Lower lobe of right lung (tissue), 2 donors: ENCODE measurements around the gene NFATC2. TPM values are rescaled to one million over a fixed set of nuclear protein-coding genes. Genes with fewer than 3 reads are reported as not detected.

Experiments used
- ATAC-seq, 2 donors: fragments of 200-7000 bp; cut with Tn5 transposase; one replicate each; pipeline ENCODE4 v1.9.1; 2020 to 2022; ENCODE audit warnings: mild to moderate bottlenecking in 2 of 2, moderate library complexity in 2 of 2
- DNase-seq: peaks from one replicate; pipeline ENCODE4 v3.0.0-alpha.2; 2020
- H3K27ac ChIP-seq: fragments of 200-600 bp; one replicate; pipeline ENCODE4 v1.8.0; 2022
- H3K27me3 ChIP-seq: fragments of 200-600 bp; one replicate; pipeline ENCODE4 v1.8.0; 2022; ENCODE audit warnings: low read depth
- H3K36me3 ChIP-seq: fragments of 200-600 bp; one replicate; pipeline ENCODE4 v1.8.0; 2022; ENCODE audit warnings: mild to moderate bottlenecking
- H3K4me1 ChIP-seq: fragments of 200-600 bp; one replicate; pipeline ENCODE4 v1.8.0; 2022
- H3K4me3 ChIP-seq: fragments of 200-600 bp; one replicate; pipeline ENCODE4 v1.8.0; 2022; ENCODE audit warnings: mild to moderate bottlenecking
- H3K9me3 ChIP-seq: fragments of 200-600 bp; one replicate; pipeline ENCODE4 v1.8.0; 2022
- intact Hi-C: fragments of 100-400 bp; cut with DNase I; formaldehyde crosslinking; loops from one replicate; pipeline ENCODE4 v1.11.0; 2022
- long read RNA-seq: library from polyadenylated mRNA; unstranded; transcript quantifications from one replicate; pipeline ENCODE4 v2.0.0, GENCODE V29; 2021
- total RNA-seq: library from RNA; stranded (reverse); fragmentation: NEBNext Ultra II Directional; extraction: Animal tissue kit (Norgen Biotek cat#: 25700); gene quantifications from one replicate; pipeline ENCODE4 v1.2.1, GENCODE V29; 2021
- TF ChIP-seq, protein P1 (sequence below): fragments of 200-600 bp; IDR thresholded peaks from one replicate; pipeline ENCODE4 v1.8.0; 2022; ENCODE audit warnings: antibody characterized with exemption, mild to moderate bottlenecking
- donor health status: DM: no; HTN: yes; CAD: no; lungs with severe emphysema.

The NFATC2 gene
- total RNA-seq = 6.6 TPM
- long read RNA-seq, partial matches to known transcripts = 5 of 11 reads
- long read RNA-seq, other reads (novel, unspliced or antisense) = 6 of 11 reads

DNA sequence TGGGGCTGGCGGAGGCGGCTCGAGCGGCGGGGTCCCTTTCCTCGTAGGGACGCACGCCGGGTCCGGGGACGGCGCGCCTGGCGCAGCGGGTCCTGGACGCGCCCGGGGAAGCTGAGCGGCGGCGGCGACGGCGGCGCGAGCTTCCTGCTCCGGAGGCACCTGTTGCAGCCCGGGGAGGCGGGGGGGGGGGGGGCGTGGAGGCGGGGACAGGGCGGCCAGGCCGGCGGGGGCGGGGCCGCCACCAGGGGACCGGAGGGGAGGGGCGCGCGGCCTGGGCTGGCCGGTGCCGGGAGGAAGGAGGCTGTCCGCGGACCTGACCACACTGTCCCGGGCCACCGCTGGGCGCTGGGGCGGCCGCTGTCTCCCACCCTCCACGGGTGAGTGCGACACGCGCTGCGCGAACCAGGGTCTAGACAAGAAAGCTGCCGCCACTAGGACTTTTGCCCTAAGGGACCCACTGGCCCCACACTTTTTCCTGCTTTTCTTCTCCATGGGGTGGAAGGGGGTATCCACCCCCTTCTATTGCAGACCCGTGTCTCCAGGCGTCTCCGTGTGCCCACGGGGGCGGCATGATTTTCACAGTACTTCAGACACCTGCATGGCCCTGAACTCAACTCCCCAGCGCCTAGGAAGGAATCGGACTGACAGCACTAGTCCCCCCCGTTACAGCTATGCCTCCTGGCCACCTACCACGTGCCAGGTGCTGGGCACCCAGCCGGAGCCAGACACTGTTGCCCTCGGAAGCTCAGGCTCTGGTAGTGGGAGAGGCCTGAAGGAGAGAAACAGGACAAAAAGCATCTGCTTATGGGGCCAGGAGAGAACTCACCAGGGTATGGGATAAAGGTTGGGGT is at the start of gene NFATC2:
TSS of gene NFATC2 (minus strand) at position 149 of the 851 bp plus-strand sequence. CDS start 220 bp downstream, outside the sequence.
- H3K4me3 ChIP-seq = peak within 1 kb of the TSS; percentile 57
- TF ChIP-seq, protein P1, sequence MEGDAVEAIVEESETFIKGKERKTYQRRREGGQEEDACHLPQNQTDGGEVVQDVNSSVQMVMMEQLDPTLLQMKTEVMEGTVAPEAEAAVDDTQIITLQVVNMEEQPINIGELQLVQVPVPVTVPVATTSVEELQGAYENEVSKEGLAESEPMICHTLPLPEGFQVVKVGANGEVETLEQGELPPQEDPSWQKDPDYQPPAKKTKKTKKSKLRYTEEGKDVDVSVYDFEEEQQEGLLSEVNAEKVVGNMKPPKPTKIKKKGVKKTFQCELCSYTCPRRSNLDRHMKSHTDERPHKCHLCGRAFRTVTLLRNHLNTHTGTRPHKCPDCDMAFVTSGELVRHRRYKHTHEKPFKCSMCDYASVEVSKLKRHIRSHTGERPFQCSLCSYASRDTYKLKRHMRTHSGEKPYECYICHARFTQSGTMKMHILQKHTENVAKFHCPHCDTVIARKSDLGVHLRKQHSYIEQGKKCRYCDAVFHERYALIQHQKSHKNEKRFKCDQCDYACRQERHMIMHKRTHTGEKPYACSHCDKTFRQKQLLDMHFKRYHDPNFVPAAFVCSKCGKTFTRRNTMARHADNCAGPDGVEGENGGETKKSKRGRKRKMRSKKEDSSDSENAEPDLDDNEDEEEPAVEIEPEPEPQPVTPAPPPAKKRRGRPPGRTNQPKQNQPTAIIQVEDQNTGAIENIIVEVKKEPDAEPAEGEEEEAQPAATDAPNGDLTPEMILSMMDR = no peak
- H3K36me3 ChIP-seq = no peaks in the 10 kb centered on the region
- no peaks in the 10 kb centered on the region for H3K9me3 ChIP-seq
- intact Hi-C loops = no loop called here
- H3K27ac ChIP-seq = peak within 1 kb of the TSS; percentile 75
- H3K4me1 ChIP-seq = peaks cover 26% of the 10 kb centered on the region
- peaks cover 16% of the 10 kb centered on the region for H3K27me3 ChIP-seq
- DNase-seq = peak; percentile 74
- peak; percentile 84 to 85 for ATAC-seq

DNA sequence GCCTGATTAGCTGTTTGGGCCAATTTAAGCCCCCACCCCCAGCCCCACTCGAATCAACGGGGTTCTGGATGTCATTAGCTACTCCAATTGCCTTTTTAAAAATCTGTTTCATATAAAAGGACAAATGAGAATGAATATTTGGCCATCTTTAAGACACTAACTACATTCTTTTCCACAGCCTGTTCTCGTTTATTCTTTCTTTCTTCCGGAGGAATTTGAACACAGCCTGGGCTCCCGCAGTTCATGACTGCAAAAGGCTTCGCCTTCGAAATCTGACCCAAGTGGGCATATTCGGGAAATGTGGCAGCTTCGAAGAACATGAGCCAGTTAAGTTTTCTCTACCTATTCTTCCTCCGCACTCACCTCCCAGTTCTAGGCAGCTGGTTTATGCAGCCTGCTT is 49.4 kb upstream of the NFATC2 start:
- Histone ChIP-seq H3K4me1 (peaks cover 8% of the 10 kb centered on the region), H3K4me3 (no peak overlapping the region), H3K27me3 (no peaks in the 10 kb centered on the region), H3K9me3 (no peaks in the 10 kb centered on the region), H3K27ac (no peak overlapping the region), H3K36me3 (no peaks in the 10 kb centered on the region)
- intact Hi-C loops = loop anchor here (5.0 kb wide), 1 partner anchor 205 kb away; no protein-coding TSS in a partner anchor
- TF ChIP-seq, protein P1 = no peak
- DNase-seq = no peak
- no peak for ATAC-seq

DNA sequence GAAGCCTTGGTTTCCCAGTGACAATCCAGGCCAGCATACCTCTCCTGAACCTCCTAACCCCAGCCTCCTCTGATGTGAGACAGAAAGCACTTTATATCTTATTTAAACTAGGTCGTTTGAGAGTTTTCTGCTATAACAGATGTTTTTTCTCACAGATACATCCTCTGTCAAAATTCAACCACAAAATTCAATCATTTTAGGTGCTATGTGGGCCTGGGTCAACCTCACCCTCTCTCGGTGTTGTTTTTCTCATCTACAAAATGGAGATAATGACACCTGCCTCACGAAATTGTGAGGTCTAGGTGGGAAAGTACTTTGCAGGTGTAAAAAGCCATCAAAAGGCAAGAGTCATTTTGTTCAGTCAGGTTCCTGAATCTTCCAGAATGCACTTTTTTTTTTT is 46.2 kb upstream of the NFATC2 start:
- intact Hi-C loops = no loop called here
- TF ChIP-seq, protein P1 = no peak
- no peak for ATAC-seq
- Histone ChIP-seq H3K27me3 (no peaks in the 10 kb centered on the region), H3K4me1 (no peaks in the 10 kb centered on the region), H3K27ac (no peak overlapping the region), H3K9me3 (no peaks in the 10 kb centered on the region), H3K4me3 (no peak overlapping the region), H3K36me3 (no peaks in the 10 kb centered on the region)
- DNase-seq = no peak

DNA sequence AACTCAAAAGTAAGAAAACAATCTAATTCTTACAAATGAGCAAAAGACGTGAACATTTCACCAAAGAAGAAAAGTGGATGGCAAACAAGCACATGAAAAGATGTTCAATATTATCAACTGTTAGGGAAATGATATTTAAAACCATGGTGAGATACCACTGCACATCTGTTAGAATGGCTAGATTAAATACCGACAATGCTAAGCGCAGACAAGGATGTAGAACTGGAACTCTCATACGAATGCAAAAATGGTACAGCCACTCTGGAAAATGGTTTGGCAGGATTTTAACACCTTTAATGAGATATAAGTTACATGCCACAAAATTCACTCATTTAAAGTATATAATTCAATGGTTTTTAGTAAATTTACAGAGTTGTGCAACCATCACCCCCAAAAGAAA is 44.6 kb upstream of the NFATC2 start:
- Histone ChIP-seq H3K4me1 (no peaks in the 10 kb centered on the region), H3K27ac (no peak overlapping the region), H3K4me3 (no peak overlapping the region), H3K36me3 (no peaks in the 10 kb centered on the region), H3K9me3 (no peaks in the 10 kb centered on the region), H3K27me3 (no peaks in the 10 kb centered on the region)
- no peak for ATAC-seq
- no peak for DNase-seq
- TF ChIP-seq, protein P1 = no peak
- intact Hi-C loops = no loop called here

DNA sequence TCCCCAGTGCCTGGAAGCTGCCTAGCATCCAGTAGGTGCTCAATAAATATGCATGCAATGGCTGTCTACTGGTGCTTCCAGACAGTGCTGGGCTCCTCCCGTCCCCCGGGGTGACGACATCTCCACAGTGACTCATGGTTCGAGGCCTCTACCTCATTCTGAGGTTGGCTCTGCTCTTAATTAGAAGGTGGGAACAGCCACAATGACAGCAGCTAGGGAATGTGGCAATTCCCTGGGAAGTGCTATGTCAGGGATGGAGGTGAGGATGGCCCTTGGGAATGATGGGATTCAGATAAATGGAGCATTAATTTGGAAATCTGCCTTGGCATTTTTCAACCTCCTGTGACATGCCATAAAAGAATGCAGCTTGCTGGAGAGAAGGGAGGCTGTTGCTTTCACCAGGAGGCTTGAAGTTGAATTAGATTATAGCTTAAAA is 43.5 kb upstream of the NFATC2 start:
- no peak overlapping the region for H3K27ac ChIP-seq
- TF ChIP-seq, protein P1 = no peak
- no peaks in the 10 kb centered on the region for H3K4me1 ChIP-seq
- intact Hi-C loops = no loop called here
- DNase-seq (no peak), ATAC-seq (no peak)
- H3K27me3 ChIP-seq = no peaks in the 10 kb centered on the region
- H3K4me3 ChIP-seq = no peak overlapping the region
- no peaks in the 10 kb centered on the region for H3K36me3 ChIP-seq
- no peaks in the 10 kb centered on the region for H3K9me3 ChIP-seq
